Measurements from ENCODE around the gene NRXN2. TPM values are rescaled to one million over a fixed set of nuclear protein-coding genes. Genes with fewer than 3 reads are reported as not detected.

NRXN2 gene
- total RNA-seq = under 1 TPM in 1 of 2 experiments, not detected in 1; 0.20 TPM

GRCh38 chr11:64723117-64723906 is at the start of gene NRXN2:
Gene NRXN2 (minus strand): TSS chr11:64723197. CDS start chr11:64713699, 9,498 bp downstream.

GRCh38 chr11:64759722-64760719 is 37.0 kb upstream of the NRXN2 start, which contains the start of gene PYGM:
Gene PYGM (minus strand): TSS chr11:64759974. CDS start chr11:64759898, 76 bp downstream.

GRCh38 chr11:64743591-64744543 is 20.9 kb upstream of the NRXN2 start, which contains the start of gene RASGRP2:
Gene RASGRP2 (minus strand): TSS chr11:64744142. CDS start chr11:64742866, 1,276 bp downstream.

GRCh38 chr11:64590763-64591221 is 132.2 kb downstream of the NRXN2 start, which contains the start of gene SLC22A12:
Gene SLC22A12 (plus strand): TSS chr11:64591220. CDS start chr11:64591557, 337 bp downstream.

Other genes starting within 250 kb of the NRXN2 start
- gene SLC22A11, start 167.3 kb downstream of the NRXN2 start, total RNA-seq = not detected
- gene SLC22A12, start 132.0 kb downstream of the NRXN2 start, total RNA-seq = not detected
- gene RASGRP2, start 20.9 kb upstream of the NRXN2 start, total RNA-seq = 100 to 1,000 TPM; 250 to 274 TPM
- 1 to 10 TPM; 5.2 to 5.9 TPM for gene PYGM, start 36.8 kb upstream of the NRXN2 start, total RNA-seq
- 100 to 1,000 TPM; 467 to 471 TPM for gene SF1, start 55.3 kb upstream of the NRXN2 start, total RNA-seq
- 10 to 100 TPM; 88.2 to 92.8 TPM for gene MAP4K2, start 80.0 kb upstream of the NRXN2 start, total RNA-seq
- gene MEN1, start 87.4 kb upstream of the NRXN2 start, total RNA-seq = 10 to 100 TPM; 34.8 to 37.5 TPM
- 1 to 10 TPM; 1.8 to 2.2 TPM for gene CDC42BPG, start 121.5 kb upstream of the NRXN2 start, total RNA-seq
- 100 to 1,000 TPM; 114 to 120 TPM for gene EHD1, start 155.4 kb upstream of the NRXN2 start, total RNA-seq
- gene ATG2A, start 194.0 kb upstream of the NRXN2 start, total RNA-seq = 10 to 100 TPM; 31.0 to 32.6 TPM
- 10 to 100 TPM; 19.8 to 20.3 TPM for gene PPP2R5B, start 201.5 kb upstream of the NRXN2 start, total RNA-seq
- not detected for gene GPHA2, start 212.7 kb upstream of the NRXN2 start, total RNA-seq
- gene MAJIN, start 248.9 kb upstream of the NRXN2 start, total RNA-seq = under 1 TPM; 0.20 to 0.36 TPM